Spleen (tissue), 11 donors: ENCODE results near the gene BYSL. TPM values are rescaled to one million over a fixed set of nuclear protein-coding genes. Genes with fewer than 3 reads are reported as not detected.
"Not testable (repeated sequence)": the region's sequence is repeated elsewhere in the genome, so short reads cannot be mapped to it uniquely, and the experiment has no call there.

Experiments used
- DNase-seq: peaks from one replicate; pipeline ENCODE4 v3.0.0-alpha.2; 2020
- H3K27ac ChIP-seq, 8 donors: fragments of 200-600 bp; sonication (generic) in 7 of 8; 1 replicate in 4 of 8; 2 replicates in 4 of 8; pipeline versions ENCODE4 v1.5.0 to v1.8.0; 2016 to 2021; ENCODE audit warnings: inconsistent platforms in 4 of 8, mild to moderate bottlenecking in 4 of 8, moderate library complexity in 1 of 8
- H3K27me3 ChIP-seq, 7 donors: fragments of 200-600 bp; sonication (generic) in 6 of 7; replicated peaks in 1 of 7; 1 replicate in 4 of 7; 2 replicates in 3 of 7; pipeline versions ENCODE4 v1.5.0 to v1.8.0; 2016 to 2021; ENCODE audit warnings: inconsistent platforms in 3 of 7, mild to moderate bottlenecking in 1 of 7
- H3K36me3 ChIP-seq, 6 donors: fragments of 200-600 bp; sonication (generic) in 5 of 6; 1 replicate in 4 of 6; 2 replicates in 2 of 6; pipeline versions ENCODE4 v1.5.0 to v1.8.0; 2016 to 2021; ENCODE audit warnings: inconsistent platforms in 2 of 6
- H3K4me1 ChIP-seq, 6 donors: fragments of 200-600 bp; sonication (generic) in 5 of 6; 1 replicate in 3 of 6; 2 replicates in 3 of 6; pipeline versions ENCODE4 v1.5.0 to v1.8.0; 2016 to 2021; ENCODE audit warnings: inconsistent platforms in 3 of 6
- H3K4me3 ChIP-seq, 8 donors: fragments of 200-600 bp; sonication (generic) in 7 of 8; 1 replicate in 4 of 8; 2 replicates in 4 of 8; pipeline versions ENCODE4 v1.5.0 to v1.8.0; 2016 to 2021; ENCODE audit warnings: inconsistent platforms in 4 of 8, mild to moderate bottlenecking in 4 of 8, moderate library complexity in 2 of 8
- H3K9me3 ChIP-seq, 8 donors: fragments of 200-600 bp; sonication (generic) in 7 of 8; 1 replicate in 4 of 8; 2 replicates in 4 of 8; pipeline versions ENCODE4 v1.5.0 to v1.8.0; 2016 to 2021; ENCODE audit warnings: inconsistent platforms in 4 of 8
- POLR2A ChIP-seq, 3 donors: fragments of 450-650 bp; IDR thresholded peaks; one replicate each; pipeline ENCODE4 v1.5.1; 2017; ENCODE audit warnings: antibody characterized with exemption in 3 of 3, mild to moderate bottlenecking in 1 of 3
- POLR2AphosphoS5 ChIP-seq, 3 donors: sonication (generic); formaldehyde crosslinking; IDR thresholded peaks; one replicate each; pipeline ENCODE4 v1.5.1; 2017; ENCODE audit warnings: antibody characterized with exemption in 3 of 3
- WGBS, 5 donors: extraction: QIAGEN DNeasy Blood & Tissue Kit in 3 of 5; methylation state at CpG; one replicate each; pipeline versions ENCODE4 v1.1.5 to v1.1.7; 2013 to 2018; 5-methylcytosine and 5-hydroxymethylcytosine counted together
- intact Hi-C: fragments of 100-400 bp; cut with DNase I; formaldehyde crosslinking; loops from one replicate; pipeline ENCODE4 v1.15.0; 2023; ENCODE audit warnings: low total_unique reads
- polyA plus RNA-seq, 3 donors: library from polyadenylated mRNA; stranded (reverse); fragments of 200-250 nt; gene quantifications; one replicate each; pipeline ENCODE4 v1.2.1, GENCODE V29; 2013
- total RNA-seq, 7 donors: library from RNA; depleted of rRNA in 3 of 7; stranded (reverse); fragments of >200 nt in 3 of 7; fragmentation: NEBNext Ultra II Directional in 4 of 7; extraction: Animal tissue kit (Norgen Biotek cat#: 25700) in 4 of 7; gene quantifications; one replicate each; pipeline versions ENCODE4 v1.1.0 to v1.2.1, GENCODE V29; 2016 to 2021
- TF ChIP-seq, protein P1 (sequence below), 11 experiments: fragments of 200-600 bp in 7 of 11; fragments of 450-650 bp in 4 of 11; sonication (generic) in 4 of 11; IDR thresholded peaks in 8 of 11; conservative IDR thresholded peaks in 3 of 11; 1 replicate in 7 of 11; 2 replicates in 4 of 11; pipeline versions ENCODE4 v1.4.0 to v1.8.0; 2016 to 2021; ENCODE audit warnings: antibody characterized with exemption in 11 of 11, inconsistent platforms in 4 of 11, mild to moderate bottlenecking in 1 of 11
- donor health status: healthy with polysubstance abuse.
- donor health status: DM: no; HTN: no; CAD: no; lungs with moderate emphysema.
- donor health status: DM: no; HTN: no; CAD: no.
- donor health status: Bipolar disorder and iron deficiency.
- donor health status: healthy.
- donor health status: DM: no; HTN: no; CAD: no.
- donor health status: DM: yes; HTN: yes; CAD: no.

BYSL gene
- total and polyA plus RNA-seq, 10 donors, result 5.9 to 19.7 (median 10.4) TPM

DNA sequence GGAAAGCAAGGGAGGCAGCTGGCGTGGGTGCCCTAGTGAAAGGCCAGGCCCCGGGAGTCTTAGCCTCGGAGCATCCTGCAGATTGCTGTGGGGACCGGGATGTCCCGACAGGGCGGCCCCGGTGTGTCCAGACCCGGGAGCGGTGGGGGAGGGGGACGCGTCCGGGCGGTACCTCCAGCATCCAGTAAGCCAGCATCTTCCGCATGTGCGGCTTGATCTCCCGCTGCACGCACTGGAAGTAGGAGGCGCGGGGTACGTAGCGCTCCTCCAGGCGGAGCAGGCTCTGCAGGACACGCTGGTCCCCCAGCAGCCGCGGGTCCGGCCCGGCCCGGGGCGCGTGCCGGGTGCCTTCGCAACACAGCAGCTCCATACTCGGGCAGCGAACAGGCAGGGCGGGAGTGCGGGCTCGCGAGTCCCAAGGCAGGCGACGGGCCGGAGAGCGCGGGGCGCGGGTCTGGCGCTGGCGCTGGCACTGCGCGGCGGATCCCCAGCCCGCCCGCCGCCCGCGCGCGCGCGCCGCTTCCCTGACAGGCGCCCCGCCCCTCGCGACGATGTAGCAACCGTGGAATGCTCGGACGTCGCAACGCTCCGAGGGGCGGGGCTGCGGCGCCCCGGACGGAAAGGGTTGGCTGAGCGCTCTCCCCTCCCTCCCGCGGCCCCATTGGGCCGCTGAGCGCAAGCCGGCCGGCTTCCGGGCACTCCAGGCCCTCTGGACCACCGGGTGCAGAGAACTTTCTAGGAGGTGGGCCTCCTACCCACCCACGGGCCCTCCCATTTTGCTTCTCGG, 20.2 kb downstream of the BYSL start, which contains the start of gene CCND3:
CCND3 (minus strand) TSS at position 529 of the 787 bp plus-strand sequence; CDS start at position 370, 159 bp downstream.
- TF ChIP-seq POLR2AphosphoS5 (IDR thresholded peaks at IDR 0.05) (peak; percentile 83 to 92 (median 83)), POLR2A (IDR thresholded peaks at IDR 0.05) (peak in 1 of 3 donors; percentile 69)
- TF ChIP-seq, protein P1, sequence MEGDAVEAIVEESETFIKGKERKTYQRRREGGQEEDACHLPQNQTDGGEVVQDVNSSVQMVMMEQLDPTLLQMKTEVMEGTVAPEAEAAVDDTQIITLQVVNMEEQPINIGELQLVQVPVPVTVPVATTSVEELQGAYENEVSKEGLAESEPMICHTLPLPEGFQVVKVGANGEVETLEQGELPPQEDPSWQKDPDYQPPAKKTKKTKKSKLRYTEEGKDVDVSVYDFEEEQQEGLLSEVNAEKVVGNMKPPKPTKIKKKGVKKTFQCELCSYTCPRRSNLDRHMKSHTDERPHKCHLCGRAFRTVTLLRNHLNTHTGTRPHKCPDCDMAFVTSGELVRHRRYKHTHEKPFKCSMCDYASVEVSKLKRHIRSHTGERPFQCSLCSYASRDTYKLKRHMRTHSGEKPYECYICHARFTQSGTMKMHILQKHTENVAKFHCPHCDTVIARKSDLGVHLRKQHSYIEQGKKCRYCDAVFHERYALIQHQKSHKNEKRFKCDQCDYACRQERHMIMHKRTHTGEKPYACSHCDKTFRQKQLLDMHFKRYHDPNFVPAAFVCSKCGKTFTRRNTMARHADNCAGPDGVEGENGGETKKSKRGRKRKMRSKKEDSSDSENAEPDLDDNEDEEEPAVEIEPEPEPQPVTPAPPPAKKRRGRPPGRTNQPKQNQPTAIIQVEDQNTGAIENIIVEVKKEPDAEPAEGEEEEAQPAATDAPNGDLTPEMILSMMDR (IDR thresholded peaks at IDR 0.05 in 8 of 11, conservative IDR thresholded peaks at IDR 0.05 in 3 of 11), result no peak
- WGBS, 5 donors, result 0 to 1% (median 0%) methylated on average over 16 to 87 of the region's 87 CpGs
- intact Hi-C loops, result no loop called here
- Histone ChIP-seq H3K4me3 (peak within 1 kb of the TSS; percentile 55 to 99 (median 96)), H3K27ac (peak within 1 kb of the TSS; percentile 37 to 96 (median 91)), H3K27me3 (no peaks in the 10 kb centered on the region), H3K9me3 (no peaks in the 10 kb centered on the region), H3K4me1 (peaks cover 37 to 97% (median 72%) of the 10 kb centered on the region in 6 donors), H3K36me3 (peaks cover 0 to 58% (median 8%) of the 10 kb centered on the region in 6 donors)
- DNase-seq, result peak; percentile 98

GRCh38 chr6:41942067-41942851, 21.0 kb downstream of the BYSL start:
- H3K9me3 ChIP-seq, result no peaks in the 10 kb centered on the region
- no peak for DNase-seq
- H3K27me3 ChIP-seq, result no peaks in the 10 kb centered on the region
- H3K36me3 ChIP-seq, result peaks cover 0 to 52% (median under 1%) of the 10 kb centered on the region in 6 donors
- peaks cover 30 to 93% (median 65%) of the 10 kb centered on the region in 6 donors for H3K4me1 ChIP-seq
- peak overlapping the region in 7 of 8 donors; percentile 87 to 96 (median 91) for H3K27ac ChIP-seq
- peak overlapping the region; percentile 55 to 99 (median 96) for H3K4me3 ChIP-seq
- 33 to 39% (median 37%) methylated on average over 20 of the region's 20 CpGs for WGBS, 5 donors
- peak in 1 of 3 donors; percentile 1 for TF ChIP-seq POLR2AphosphoS5 (IDR thresholded peaks at IDR 0.05)
- no peak for TF ChIP-seq POLR2A (IDR thresholded peaks at IDR 0.05)
- intact Hi-C loops, result no loop called here

- intact Hi-C loops, DNase-seq, H3K9me3 ChIP-seq, H3K4me3 ChIP-seq, H3K27me3 ChIP-seq: not testable (repeated sequence)
- H3K4me1 ChIP-seq, result peaks cover 24 to 93% (median 58%) of the 10 kb centered on the region in 6 donors
- peaks cover 0 to 46% (median 0%) of the 10 kb centered on the region in 6 donors for H3K36me3 ChIP-seq
- H3K27ac ChIP-seq, result peak overlapping the region in 5 of 8 donors; percentile 91 to 96 (median 91)
- WGBS, 5 donors, result 84 to 92% (median 90%) methylated on average over 13 to 14 of the region's 14 CpGs
Observed at GRCh38 chr6:41942882-41943281, 21.6 kb downstream of the BYSL start.

DNA sequence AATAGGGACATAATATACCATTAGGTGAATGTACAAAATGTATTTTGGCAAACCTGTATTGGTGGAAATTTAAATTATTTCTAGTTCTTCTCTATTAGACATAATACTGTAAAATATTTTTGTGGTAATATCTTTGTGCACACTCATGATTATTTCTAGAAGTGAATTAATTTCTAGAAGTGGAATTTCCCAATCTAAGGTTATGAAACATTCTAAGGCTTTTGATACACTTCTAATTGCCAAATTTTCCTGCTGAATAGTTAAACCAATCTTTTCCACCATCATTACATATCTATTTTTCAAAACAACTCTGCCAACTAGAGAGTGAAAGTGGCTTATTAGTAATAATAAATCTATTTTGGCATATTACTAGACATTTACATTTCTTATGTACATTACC, 22.2 kb downstream of the BYSL start:
- H3K36me3 ChIP-seq, result peaks cover 0 to 40% (median 0%) of the 10 kb centered on the region in 6 donors
- DNase-seq, result no peak
- H3K27me3 ChIP-seq, result no peaks in the 10 kb centered on the region
- no peak overlapping the region for H3K4me3 ChIP-seq
- intact Hi-C loops, result no loop called here
- peaks cover 19 to 93% (median 54%) of the 10 kb centered on the region in 6 donors for H3K4me1 ChIP-seq
- TF ChIP-seq POLR2A (IDR thresholded peaks at IDR 0.05), result no peak
- TF ChIP-seq, protein P1 (IDR thresholded peaks at IDR 0.05 in 8 of 11, conservative IDR thresholded peaks at IDR 0.05 in 3 of 11), result no peak
- no peak for TF ChIP-seq POLR2AphosphoS5 (IDR thresholded peaks at IDR 0.05)
- H3K9me3 ChIP-seq, result no peaks in the 10 kb centered on the region
- H3K27ac ChIP-seq, result peak overlapping the region in 2 of 8 donors; percentile 2 to 96
